Measurements from ENCODE around the gene AOPEP.

AOPEP gene

DNA sequence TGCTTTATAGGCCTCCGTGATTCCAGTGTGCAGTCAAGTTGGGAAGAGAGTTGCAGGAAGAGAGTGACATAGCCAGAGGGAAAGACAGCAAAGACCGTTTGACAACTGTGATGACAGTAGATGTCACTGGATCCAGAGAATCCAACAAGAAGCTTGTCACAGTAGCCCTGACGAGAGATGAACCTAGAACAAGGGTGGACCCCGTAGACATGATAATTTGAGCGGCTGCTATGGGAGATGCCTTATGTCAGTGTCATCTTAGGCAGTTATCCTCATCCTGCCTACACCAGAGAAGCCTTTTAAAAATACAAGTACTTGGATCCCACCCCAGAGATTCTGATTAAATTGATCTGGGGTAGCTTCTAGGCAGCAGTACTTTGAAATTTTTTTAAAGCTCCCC, 125.4 kb downstream of the AOPEP start:
- no peak for DNase-seq

DNA sequence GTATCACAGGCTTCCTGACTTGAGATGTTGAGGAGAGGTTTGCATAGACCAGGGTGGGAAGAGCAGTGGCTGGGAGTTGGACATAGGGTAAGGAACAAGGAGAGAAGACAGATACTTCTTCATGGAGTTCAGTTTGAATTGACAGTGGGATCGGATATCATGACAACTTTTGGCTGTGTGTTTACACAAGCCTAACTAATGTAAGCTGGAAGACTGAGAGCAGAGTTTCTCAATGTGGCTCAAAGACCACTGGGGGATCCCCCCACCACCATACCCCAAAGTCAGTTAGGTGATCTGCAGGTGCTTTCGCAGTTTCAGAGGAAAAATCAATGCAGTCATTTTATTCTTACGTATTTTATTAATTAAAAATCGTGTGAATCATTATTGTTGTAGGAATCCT, 125.9 kb downstream of the AOPEP start:
- DNase-seq, result no peak

DNA sequence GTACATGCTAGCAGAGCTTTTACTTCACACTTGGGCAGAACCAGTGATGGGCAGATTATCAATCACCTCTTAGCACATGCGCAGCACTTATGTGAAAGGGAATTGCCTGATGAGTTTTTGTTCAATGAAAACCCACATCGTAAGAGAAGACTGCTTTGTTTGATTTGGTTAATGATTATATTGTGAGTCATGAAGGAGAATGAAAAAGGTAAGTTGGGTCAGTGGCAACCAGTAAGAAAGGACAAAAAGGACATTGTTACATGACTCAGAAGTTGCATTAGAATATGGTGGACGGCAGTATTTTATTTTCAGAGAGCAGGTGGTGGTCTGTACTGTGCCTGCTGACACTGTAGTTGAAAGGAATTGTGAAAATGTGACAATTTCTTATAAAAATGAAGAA, 127.4 kb downstream of the AOPEP start:
- DNase-seq, result no peak

DNA sequence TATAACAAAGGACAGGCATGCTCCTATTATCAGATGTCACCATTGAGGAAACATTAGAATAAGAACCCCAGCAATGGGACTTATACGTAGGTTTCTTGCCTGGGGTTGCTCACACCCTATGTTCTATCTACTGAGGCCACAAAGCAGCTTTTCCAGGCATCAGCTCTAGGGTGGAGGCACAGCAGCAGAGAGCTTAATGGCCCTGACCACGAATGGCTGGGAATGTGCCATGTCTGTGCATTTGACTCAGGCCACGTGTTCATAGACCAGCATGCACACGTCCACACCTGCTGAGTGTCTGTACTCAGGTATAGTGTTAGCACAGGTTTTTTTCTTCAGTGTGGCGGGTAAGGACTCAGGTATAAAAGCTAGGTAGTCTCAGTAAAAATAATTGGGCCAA, 129.4 kb downstream of the AOPEP start:
- no peak for DNase-seq

DNA sequence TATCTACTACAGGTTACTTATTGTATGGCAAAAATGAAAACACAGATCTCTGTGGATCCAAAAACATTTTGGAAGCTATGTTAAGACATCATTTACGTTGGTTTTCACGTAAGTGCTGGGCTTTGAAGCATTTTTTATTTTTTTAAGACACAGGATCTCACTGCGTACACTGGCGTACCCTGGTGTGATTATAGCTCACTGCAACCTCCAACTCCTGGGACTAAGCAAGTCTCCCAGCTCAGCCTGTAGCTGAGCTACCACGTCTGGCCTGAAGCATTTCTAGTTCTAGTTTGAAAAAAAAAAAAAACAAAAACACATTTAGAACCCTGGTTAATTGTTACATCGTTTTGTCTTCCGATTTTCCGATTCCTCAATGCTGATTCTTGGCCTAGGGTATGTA, 131.3 kb downstream of the AOPEP start:
- DNase-seq, result no peak

DNA sequence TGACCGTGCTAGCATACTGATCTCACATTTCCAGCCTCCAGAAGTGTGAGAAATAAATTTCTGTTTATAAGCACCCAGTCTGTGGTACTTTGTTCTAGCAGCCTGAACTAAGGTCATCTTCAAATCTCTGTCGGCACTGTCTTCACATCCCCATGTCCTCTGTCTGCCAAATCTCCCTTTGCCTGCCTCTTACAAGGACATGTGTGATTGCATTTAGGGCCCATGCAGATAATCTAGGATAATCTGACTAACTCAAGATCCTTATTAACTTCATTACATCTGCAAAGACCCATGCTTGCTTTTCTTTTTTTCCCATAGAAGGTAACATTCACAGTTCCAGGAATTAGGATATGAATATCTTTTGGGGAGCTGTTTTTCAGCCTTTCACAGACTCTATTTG, 132.7 kb downstream of the AOPEP start:
- no peak for DNase-seq

DNA sequence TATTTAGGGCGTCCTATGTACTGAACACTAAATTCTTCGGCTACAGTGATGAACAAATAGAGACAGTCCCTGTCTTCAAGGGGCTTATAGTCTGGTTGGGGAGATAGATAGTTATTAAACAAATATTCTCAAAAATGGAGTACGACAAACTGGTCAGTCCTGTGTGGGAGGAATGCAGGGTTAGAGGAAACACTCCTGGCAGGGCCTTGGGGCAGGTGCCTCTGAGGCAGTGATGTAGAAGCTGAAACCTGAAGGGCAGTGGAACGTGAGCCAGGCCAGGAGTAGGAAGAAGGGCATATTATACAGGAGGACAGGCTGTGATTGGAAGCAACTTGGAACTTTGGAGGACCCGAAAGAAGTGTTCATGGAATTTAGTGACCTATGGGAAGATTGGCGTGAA, 133.4 kb downstream of the AOPEP start:
- no peak for DNase-seq

DNA sequence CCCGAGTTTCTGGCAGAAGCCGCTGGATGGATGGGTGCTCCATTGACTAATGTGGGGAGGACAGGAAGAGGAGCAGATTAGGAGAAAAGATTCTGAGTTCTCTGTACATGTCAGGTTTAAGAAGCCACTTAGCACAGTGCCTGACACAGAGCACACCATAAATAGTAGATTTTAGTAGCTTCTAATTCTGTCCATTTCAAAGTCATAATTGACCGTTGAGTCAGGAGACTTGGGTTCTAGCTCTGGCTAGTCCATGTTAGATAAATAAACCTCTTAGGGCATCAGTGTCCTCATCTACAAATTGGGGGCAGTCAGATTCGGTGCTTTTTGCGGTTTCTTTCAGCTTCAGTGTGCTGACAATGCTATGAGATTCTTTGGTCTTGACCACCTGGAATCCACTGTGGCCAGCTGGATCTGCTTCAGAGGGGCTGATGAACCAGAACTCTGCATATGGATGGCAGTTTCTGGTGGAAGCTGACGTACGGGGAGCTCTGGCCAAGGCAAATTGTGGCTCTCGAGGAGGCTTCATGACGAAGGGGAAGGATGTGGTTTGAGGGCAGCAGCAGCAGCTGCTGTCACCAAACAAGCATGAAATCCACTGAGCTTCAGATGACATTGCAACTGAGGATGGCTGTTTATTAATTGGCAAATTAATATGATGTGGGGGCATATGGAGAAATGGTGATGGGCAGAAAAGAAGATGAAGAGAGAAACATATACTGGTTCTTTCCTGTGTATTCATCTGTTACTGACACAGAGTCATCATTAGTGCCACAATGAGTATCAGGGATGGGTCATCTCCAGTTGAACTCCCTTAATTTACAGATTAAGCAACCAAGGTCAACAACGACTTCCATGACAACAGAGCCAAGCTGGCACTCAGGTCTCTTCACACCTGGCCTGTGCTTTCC, 134.4 kb downstream of the AOPEP start:
- no peak for DNase-seq

DNA sequence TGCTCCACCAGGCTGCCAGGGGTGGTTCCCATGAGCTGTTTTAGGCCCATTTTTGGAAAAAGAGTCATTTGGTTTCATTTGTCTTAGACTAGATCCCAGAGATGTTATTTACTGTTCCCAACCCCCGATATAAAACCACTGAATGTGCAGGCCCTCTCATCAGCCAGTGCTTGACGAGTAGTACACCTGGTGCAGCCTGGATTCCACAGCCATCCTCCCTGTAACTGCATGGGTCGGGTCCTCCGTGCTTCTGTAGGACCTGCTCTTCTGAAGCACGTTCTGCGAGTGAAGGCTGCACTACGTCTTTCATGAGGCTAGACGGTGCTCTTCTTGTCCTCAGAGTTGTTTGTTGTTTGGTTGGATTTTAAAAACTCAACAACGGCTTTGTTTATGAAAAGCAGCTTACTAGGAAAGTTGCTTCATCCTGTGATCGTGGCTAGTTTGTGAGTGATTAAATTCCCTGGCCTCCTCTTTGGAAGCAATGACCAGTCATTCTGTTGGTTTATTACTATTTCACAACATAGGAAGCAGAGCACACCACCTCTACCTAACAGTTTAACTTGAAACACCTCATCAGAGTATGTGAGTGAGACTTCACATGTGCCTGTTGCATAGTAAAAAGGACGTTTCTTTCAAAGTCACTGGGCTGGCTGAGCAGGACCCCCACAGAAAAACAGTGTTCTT, 135.2 kb downstream of the AOPEP start:
- no peak for DNase-seq

DNA sequence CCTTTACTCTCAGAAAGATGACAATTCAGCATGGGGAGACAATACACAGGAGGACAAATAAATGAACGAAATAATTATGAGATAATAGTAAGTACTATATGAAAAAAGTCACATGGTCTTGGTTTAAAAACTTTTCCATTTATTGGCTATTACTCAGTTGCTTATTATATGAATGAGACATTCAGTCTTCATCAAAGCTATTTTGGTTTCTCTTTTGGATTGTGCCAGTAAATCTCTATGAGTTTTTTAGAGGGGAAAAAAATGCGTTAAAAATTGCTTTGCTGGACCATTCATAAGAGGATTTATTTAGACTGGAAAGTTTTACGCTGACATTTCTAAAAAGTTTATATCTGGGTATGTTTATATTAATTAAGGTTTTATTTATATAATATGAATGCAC, 137.7 kb downstream of the AOPEP start:
- DNase-seq, result no peak

DNA sequence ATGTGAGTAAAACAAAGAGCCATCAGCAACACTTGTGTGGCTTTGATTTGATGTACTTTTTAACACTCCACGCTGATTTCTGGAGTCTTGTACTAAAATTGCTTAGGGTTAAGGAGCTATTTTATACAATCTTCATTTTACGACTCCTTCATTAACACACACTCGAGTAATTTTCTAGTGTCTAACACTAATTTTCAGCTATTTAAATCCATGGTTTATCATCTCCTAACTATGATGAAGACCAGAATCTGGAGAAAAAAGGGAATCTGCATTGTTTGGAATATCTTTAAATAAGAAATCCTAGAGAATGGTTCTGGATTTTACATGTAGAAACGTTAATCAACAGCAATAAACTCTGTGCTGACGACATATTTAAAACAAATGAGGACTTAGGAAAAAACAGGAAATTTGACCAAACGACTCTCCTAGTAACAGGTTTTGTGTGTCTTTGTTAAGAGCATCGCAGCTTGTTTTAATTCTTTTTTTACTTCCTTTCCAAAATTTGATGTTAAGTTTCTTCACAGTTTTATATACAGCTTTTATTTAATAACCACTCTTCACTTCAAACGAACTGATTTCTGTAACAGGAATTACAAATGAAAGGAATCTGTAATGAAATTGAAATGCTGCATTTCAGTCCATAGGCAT, 138.5 kb downstream of the AOPEP start:
- no peak for DNase-seq

DNA sequence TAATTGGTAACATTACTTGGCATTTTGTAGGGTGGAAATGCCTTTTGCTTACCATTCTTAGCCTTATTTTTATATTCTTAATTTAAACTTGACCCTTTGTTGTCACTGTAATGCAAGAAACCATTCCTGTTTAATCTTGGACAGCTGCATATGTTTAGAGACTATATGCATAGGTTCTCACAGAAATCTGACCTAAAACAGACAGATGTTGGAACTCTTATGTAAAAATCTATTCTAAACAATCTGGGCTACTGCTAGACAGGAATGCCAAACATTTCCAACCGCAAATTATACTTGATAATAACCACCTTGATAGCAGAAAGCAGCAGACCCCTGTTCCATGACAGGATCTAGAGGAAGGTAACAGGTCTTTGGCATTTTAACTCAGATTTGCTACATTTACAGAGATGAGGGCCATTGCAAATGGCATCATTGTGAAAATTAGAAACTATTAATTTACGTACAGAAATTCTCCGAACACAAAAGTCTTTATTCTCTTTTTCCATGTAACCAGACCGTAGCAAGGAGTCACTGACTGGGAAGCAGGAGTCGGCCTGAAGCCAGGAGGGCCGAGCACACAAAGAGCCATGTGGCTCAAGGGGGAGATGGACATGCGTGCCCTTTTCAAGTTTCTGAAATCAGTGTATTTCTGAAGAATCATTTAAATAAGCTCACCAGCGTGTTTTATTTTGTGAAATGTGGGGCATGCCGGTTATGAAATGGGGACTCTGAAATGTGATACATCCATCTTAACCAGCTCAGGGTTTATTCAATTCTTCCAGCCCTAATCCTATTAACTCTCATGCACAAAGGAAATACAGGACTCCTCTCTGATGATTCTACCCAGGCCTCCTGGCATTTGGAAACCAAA, 139.3 kb downstream of the AOPEP start:
- DNase-seq, result no peak

DNA sequence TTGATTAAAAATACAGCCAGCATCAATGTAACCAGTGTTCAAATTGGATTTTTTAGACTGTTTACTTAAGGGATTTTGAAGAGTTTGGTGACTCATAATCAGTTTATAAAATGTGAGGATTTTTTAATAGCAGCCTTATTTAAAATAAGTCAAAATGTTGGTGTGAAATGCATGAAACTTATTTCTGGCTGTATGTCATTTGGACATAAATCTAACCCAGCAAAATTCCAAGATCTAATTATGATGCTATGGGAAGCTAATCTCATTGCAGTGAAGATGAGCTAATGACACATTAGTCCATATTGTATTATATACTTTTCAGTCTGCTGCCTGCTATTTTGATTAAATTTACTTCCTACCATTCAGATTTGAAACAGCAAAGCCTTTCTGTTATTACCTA, 140.3 kb downstream of the AOPEP start:
- no peak for DNase-seq

DNA sequence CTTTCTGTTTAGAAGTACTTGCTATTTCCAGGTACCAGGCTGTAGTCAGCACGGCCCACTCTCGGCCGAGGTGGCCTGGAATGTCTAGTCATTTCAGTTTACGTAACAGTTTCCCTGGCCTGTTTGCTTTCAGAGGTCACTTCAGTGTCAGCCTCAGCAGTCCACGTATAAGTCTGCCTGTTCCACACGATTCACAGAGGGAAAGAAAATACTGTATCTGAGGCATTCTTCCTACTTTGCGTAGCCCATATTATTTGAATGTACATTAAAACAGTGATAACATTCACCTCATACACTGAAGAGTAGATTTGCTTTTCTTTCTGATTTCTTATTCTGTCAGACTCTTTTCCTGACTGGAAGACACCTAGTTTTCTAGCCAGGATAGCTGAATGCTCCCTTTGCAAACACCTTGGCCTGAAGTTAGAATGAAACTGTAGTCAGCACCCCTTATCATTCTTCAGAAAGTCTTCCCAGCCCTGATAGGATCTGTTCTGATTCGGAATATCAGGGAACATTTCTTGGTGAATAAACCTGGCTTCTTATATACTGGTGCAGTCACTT, 140.9 kb downstream of the AOPEP start:
- DNase-seq, result no peak

DNA sequence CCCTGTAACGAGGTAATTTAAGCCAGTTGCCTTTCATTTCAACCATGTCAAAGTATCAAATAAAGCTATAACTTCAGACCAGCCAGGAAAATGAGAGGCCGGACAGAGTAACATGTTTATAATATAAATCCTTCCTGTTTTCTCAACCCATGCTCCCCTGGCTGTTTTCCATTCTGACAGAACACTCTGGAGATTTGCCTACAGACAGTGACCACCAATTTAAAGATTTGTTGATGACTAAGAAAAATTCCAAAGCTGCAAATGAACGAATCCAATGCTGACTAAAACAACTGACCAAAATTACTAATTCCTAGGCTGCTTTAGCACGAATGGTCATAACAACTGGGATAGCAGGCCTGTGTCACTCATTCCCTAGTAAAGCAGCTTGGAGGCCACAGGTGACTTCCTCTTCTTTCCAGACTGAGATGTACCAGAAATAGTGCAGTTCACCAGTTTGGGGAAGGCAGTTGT, 141.4 kb downstream of the AOPEP start:
- DNase-seq, result no peak

DNA sequence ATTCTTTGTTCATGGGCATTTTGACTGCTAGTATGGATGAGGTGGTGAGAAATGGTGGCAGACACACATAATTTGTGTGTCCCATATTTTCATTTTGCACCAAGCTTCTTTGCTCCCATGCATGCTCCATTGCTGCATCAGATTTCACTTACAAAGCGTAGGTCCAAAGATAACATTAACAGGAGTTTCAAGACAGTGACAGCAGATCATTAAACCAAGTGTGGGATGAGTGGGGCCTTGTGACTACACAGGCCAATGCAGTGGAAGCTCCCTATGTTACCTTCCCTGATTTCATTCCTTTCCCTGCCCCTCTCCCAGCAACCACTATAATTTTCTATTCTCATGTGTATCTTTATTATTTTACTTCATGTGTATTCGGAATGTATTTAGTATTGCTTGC, 142.0 kb downstream of the AOPEP start:
- no peak for DNase-seq

DNA sequence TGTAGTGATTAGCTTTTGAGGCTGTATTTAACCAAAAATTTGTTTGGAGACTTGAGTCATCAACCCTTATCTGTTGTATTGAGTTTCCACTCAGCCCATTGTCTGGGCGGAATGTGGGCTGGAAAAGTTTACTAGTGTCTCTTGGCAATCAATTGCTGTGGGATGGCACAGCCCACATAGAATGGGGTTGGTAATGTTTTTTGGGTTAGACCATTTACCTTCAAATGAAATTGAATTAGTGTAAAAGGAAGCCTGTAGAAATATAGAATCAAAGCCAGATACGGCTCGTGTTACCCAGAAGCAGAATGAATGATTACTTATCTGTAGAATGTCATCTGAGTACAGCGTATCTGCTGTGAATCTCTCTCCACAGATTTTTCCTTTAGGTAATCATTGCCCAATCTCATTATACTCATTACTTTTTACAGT, 142.9 kb downstream of the AOPEP start:
- no peak for DNase-seq

DNA sequence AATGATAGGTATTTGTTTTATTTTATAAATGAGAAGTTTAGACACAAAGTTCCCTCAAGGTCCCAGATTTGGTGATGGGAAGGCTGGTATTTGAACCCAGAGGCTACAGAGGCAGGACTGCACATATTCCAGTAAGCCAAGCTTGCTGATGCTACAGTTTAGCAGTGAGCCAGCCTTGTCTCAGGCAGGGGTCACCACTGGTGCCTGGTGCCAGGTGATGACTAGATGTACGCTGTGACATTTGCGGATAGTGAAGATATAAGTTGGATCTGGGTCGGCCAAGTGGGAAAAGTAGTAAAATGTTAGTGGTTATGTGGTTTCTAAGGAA, 143.9 kb downstream of the AOPEP start:
- no peak for DNase-seq

DNA sequence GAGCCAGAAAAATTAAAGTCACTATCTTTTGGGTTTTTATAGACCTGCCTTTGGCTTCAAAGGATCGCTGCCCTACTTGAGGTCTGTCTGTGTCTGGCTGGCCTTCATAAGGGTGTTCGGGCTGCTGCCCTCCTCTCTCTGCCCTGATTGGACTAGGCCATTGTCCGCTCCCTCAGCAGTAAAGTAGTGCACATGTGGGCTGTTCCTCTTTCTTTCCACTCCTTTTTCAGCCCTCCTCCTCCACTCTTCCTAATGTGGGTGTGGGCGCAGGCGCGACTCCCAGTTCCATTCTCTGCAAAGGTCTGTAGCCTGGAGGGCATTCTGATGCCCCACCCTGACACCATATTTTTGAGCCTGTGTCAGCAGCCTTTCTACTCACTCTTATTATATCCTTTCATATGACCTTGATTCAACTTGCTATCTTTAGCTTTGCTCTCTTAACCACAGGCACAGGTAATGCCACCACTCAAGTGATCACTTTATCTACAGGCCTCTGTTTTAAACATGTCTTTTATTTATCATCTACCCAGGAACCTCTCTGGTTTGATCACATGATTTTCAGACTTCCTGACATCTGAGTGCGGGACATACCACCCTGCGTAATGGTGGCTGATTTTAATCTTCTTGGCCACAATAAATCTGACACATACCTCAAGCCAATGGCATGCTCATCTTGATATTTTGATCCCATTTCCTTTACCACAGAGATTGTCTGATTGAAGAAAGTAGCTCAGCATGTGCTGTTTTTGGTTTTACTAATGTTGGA, 144.5 kb downstream of the AOPEP start:
- no peak for DNase-seq

DNA sequence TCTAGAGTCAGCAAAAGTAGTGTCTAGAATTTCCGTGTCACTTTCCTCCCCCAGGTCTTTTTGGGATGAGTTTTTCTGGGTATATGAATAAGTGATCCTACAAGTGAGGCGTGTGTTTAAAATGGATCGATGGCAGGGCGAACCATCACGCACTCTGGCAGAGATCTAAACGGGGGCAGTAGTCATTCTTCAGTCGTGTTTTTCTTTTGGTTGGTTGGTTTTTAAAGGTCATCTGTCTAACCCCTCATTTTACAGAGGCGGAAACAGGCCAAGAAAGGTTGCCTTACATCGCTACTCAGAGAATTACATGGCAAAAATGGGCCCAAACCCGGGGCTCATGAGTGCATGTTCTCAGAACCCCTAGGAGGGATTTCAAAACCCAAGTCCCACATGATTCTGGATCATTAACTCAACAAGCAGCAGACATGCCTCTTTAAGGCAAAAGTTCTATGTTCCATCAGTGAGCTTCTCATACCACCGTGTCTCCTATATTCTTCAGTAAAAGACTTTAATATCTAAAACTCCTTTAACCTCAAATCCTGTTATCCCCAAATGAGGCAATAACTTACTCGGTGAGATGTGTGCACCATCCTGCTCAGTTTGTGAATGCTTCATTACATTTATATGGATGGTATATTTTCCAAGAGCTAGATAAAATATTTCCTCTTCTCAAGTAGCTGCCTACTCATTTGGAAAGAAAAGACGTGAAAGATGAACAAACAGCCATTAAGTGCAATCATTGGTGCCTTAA, 145.8 kb downstream of the AOPEP start:
- no peak for DNase-seq

DNA sequence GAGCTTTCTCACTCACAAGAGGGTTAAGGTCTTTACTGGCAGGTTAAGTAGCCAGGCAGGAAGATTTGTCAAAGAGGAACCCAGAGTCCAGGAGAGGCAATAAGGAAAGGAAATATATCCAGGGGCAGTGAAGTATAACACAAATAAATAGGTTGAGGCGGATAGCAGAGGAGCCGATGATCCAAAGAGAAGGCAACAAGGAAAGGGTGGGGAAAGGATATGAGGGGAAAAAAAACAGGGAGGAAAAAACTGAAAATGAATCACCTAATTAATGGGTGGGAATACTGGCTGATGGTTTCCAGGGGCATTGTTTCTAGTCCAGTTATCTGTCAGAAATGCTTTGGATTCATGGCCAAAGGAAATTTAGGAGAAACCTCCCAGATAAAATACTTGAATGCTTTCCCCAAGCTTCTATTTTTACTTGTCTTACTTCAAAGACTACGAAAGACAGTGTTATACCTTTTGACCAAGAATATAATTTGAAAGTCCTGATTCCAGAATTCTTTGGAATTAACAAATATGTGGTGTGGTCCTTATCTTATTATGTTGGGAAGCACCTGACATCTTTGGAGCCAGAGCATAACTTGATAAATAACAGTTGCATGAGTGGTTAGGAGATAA, 146.5 kb downstream of the AOPEP start:
- DNase-seq, result no peak
